HG03060 (cell line): ENCODE measurements around the gene SH3BP4.

Source experiments
- ATAC-seq: cut with Tn5 transposase; IDR thresholded peaks from one replicate; pipeline ENCODE4 v1.9.1; 2021; ENCODE audit warnings: low read depth, moderate number of reproducible peaks; ENCODE audit not compliant: unreplicated experiment

The SH3BP4 gene

GRCh38 chr2:234981197-234982095, 29.6 kb downstream of the SH3BP4 start:
- no peak for ATAC-seq

GRCh38 chr2:234982096-234982834, 30.4 kb downstream of the SH3BP4 start:
- no peak for ATAC-seq

- no peak for ATAC-seq
These were observed 31.4 kb downstream of the SH3BP4 start for GRCh38 chr2:234983011-234983726.

GRCh38 chr2:234985608-234986245, 33.9 kb downstream of the SH3BP4 start:
- no peak for ATAC-seq

- no peak for ATAC-seq
These were observed 34.6 kb downstream of the SH3BP4 start for GRCh38 chr2:234986390-234986789.

GRCh38 chr2:234986876-234987720, 35.3 kb downstream of the SH3BP4 start:
- no peak for ATAC-seq

- ATAC-seq: no peak
These were observed 35.9 kb downstream of the SH3BP4 start for GRCh38 chr2:234987754-234988153.

- ATAC-seq: no peak
These were observed 36.7 kb downstream of the SH3BP4 start for GRCh38 chr2:234988491-234988890.

GRCh38 chr2:234989183-234989701, 37.4 kb downstream of the SH3BP4 start:
- ATAC-seq: no peak

GRCh38 chr2:234990300-234990699, 38.5 kb downstream of the SH3BP4 start:
- ATAC-seq: no peak

- ATAC-seq: no peak
These were observed 39.5 kb downstream of the SH3BP4 start for GRCh38 chr2:234991290-234991689.

GRCh38 chr2:234991793-234992192, 40.0 kb downstream of the SH3BP4 start:
- ATAC-seq: no peak

GRCh38 chr2:234992196-234992595, 40.4 kb downstream of the SH3BP4 start:
- ATAC-seq: no peak

- no peak for ATAC-seq
These were observed 41.0 kb downstream of the SH3BP4 start for GRCh38 chr2:234992624-234993349.

- no peak for ATAC-seq
These were observed 41.7 kb downstream of the SH3BP4 start for GRCh38 chr2:234993541-234993981.

- ATAC-seq: no peak
These were observed 42.9 kb downstream of the SH3BP4 start for GRCh38 chr2:234994438-234995321.

GRCh38 chr2:234995332-234996068, 43.7 kb downstream of the SH3BP4 start:
- ATAC-seq: no peak
